ENCODE measurements around the gene MBD3L2B. TPM values are rescaled to one million over a fixed set of nuclear protein-coding genes. Genes with fewer than 3 reads are reported as not detected.
"Not testable (repeated sequence)": the region's sequence is repeated elsewhere in the genome, so short reads cannot be mapped to it uniquely, and the experiment has no call there.

Gene MBD3L2B
- total RNA-seq (2014; rRNA removed; shearing (Covaris generic)): not detected in 2 replicates

DNA sequence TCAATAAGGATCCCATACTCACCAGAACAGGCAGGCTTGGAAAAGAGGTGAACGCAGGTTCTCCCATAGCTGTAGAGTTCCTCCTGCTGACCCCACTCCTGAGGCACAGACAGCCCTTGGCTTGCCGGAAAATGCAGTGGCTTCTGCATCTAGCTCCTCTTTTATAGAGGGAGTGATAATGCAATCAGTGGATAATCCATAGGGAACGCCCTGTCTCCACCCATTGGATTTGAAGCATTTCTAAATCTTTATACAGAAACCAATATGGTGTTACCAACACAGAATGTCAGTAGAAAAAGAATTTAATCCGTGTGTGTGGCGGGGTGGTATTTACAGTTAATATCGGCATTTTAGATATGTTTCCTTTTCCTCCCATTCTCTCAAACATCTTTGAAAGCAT, at the start of gene MBD3L2B:
Gene MBD3L2B, minus strand, starts transcription at position 101 of the 400 bp plus-strand sequence. Its CDS starts 34 bp downstream, at position 67.
- not testable (repeated sequence) for DNase-seq (ENCODE audit: low read depth)

DNA sequence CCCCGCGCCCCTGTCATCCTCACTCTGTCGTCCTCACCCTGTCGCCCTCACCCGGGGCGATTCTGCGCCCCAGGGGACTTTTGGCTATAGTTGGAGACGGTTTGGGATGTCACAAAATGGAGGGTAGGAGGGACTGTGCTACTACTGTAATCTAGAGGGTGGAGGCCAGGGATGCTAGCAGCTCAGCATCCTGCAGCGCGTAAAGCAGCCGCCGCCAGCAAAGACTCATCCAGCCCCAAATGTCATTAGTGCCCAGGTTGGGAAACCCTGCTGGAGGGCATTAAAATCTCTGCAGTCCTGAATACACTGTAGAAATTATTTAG, 48.6 kb upstream of the MBD3L2B start:
- no peak for DNase-seq (ENCODE audit: low read depth)

DNA sequence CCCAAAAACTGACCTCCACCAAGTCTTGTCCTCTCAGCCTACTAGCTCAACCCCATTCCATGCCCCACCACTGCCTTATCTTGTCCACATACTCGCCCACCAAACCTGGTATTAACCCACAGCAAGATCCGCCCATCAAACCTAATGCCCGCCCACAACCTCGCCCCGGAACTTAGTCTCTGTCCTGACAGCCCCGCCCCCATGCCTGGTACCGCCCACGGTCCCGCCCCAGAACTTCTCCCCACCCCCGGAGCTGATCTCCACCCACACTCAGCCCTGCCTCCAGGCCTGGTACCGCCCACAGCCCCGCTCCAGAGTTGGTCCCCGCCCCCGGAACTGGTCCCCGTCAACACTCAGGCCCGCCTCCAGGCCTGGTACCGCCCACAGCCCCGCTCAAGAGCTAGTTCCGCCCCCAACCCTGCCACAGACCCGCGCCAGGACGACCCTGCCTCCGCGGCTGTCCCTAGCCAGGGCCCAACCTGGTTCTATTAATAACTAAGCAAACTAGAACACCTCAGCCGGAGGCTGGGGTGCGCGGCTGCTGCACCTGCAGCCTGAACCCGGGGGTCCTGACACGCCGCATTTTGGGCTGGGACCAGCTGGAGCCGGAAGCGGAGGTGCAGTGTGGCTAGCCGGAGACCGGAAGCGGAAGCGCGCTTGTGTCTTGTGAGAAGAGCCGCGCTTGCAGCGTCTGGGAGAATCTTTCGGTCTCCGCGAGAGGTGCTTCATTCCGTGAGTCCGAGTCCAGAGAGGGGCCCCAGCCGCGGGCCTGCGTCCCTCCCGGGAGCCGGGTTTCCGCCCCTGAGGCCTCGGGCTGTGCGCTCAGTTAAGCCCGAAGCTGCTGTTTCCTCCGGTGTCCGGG, 48.0 kb upstream of the MBD3L2B start, which contains the start of gene ZNF557:
Gene ZNF557, plus strand, starts transcription at position 662 of the 862 bp plus-strand sequence. CDS start 5,372 bp downstream, outside the sequence.
- peak; percentile 99 for DNase-seq (ENCODE audit: low read depth)

DNA sequence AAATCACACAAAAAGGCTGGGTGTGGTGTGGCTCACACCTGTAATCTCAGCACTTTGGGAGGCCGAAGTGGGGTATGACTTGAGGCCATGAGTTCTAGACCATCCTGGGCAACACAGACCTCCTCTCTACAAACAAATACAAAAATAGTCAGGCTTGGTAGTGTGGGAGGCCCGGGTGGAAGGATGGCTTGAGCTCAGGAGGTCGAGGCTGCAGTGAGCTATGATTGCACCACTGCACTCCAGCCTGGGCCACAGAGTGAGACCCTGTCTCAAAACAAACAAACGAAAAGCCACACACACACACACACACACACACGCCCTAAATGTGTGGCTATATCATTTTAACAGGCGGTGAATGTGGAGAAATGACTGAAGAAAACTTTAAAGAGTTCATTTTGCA, 47.4 kb upstream of the MBD3L2B start:
- no peak for DNase-seq (ENCODE audit: low read depth)

- no peak for DNase-seq (ENCODE audit: low read depth)
Measured at GRCh38 chr19:7067716-7068115, 46.5 kb upstream of the MBD3L2B start.

- peak; percentile 63 for DNase-seq (ENCODE audit: low read depth)
Measured at GRCh38 chr19:7067122-7067521, 45.9 kb upstream of the MBD3L2B start.

DNA sequence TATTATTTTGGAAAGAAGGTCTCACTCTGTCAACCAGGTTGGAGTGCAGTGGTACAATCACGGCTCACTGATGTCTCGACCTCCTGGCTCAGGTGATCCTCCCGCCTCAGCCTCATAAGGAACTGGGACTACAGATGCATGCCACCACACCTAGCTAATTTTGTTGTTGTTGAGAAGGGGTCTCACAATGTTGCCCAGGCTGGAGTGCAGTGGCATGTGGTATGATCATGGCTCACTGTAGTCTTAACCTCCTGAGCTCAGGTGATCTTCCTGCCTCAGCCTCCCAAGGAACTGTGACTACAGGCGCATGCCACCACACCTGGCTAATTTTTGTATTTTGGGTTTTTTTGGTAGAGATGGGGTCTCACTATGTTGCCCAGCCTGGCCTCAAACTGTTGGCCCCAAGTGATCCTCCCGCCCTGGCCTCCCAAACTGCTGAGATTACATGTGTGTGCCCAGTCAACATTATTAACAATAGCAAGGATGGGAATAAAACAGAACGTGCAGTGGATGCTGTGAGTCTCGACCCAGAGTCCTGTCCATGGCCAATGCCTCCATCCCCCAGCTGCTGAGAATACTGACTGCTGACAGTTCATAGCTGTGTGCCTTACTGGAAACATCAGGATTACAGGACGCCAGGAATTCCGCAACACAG, 42.7 kb upstream of the MBD3L2B start:
- DNase-seq (ENCODE audit: low read depth): no peak

- DNase-seq (ENCODE audit: low read depth): no peak
Measured at GRCh38 chr19:7063339-7063738, 42.1 kb upstream of the MBD3L2B start.

DNA sequence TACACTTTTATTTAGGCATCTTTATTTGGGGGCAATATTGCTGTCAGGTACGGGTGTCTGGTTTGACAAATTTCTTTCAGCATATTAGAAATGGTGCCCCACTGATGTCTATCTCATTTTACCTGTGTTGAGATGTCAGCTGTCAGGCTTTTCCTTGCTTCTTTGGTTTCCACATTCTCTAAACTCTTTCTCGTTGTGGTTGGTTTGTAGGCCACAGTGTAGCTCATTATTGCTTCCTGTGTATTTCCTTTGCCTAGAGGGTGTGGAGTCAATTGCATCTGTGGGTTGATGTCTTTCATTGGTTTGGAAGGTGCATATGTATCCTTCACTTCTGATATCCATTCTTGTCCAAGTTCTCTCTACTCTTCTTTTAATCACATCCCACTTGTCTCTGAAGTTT, 38.7 kb upstream of the MBD3L2B start:
- not testable (repeated sequence) for DNase-seq (ENCODE audit: low read depth)

DNA sequence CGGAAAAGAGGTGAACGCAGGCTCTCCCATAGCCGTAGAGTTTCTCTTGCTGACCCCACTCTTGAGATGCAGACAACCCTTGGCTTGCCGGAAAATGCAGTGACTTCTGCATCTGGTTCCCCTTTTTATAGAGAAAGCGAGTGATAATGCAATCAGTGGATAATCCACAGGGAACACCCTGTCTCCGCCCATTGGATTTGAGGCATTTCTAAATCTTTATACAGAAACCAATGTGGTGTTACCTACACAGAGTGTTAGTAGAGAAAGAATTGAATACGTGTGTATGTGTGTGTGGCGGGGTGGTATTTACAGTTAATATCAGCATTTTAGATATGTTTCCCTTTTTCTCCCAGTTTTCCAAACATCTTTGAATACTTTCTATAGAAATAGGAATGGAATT, 37.3 kb upstream of the MBD3L2B start, which contains the start of gene MBD3L3:
Gene MBD3L3, minus strand, starts transcription at position 101 of the 400 bp plus-strand sequence. Its CDS starts 71 bp downstream, at position 30.
- DNase-seq (ENCODE audit: low read depth): not testable (repeated sequence)

DNA sequence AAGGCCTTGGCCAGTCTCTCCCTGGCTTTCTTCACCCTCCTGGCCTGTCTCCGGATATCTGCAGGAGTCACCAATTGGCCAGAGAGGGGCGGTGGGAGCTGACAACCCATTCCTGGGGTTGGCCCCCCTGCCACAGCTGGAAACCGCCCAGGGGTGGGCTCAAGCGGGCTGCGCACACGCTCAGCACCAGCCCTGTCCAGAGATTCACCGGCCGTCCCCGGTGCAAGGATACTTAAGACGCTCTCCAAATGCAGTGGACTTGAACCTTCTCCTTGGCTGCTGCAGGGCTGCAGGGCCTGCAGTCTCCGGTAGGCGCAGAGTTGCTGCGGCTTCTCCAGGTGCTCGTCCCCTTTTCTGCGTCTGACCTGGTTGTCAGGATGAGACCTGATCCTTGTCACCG, 35.1 kb upstream of the MBD3L2B start:
- DNase-seq (ENCODE audit: low read depth): not testable (repeated sequence)

DNA sequence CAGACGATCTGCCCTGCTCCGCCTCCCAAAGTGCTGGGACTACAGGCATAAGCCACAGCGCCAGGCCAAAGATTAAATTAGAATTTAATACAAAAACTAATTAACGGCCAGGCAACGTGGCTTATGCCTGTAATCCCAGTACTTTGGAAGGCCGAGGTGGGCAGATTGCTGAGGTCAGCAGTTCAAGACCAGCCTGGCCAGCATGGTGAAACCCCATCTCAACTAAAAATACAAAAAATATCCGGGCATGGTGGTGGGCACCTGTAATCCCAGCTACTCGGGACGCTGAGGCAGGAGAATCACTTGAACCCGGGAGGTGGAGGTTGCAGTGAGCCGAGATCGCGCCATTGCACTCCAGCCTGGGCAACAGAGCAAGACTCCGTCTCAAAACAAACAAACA, 34.4 kb upstream of the MBD3L2B start:
- not testable (repeated sequence) for DNase-seq (ENCODE audit: low read depth)

DNA sequence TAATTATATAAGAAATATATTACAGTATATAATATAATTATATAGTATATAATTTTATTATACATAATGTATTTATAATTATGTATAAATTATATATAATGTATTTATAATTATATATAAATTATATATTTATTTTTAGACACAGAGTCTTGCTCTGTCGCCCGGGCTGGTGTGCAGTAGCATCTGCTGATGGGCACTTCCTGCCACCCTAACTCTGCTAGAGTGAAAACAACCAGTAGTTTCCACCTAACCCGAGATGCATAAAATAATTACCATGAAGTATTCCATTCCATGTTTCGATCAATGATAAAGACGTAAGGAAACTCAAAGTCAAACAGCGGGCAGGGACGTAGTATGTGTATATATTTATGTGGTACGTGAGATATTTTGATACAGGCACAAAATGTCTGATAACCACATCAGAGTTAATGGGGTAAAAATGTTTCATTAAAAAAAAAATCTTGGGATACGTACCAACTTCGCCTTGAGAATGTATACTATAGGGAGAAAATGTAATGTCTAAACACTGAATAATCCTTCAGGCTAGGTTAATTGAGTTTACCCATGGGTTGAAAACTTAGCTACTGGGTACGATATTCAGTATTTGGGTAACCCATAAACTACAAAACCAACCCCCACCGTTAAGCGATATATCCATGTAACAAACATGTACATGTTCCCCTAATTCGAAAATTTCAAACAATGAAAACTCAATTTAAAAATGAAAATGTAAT, 33.6 kb upstream of the MBD3L2B start:
- DNase-seq (ENCODE audit: low read depth): not testable (repeated sequence)

- DNase-seq (ENCODE audit: low read depth): not testable (repeated sequence)
Measured at GRCh38 chr19:7052896-7053295, 31.7 kb upstream of the MBD3L2B start.

DNA sequence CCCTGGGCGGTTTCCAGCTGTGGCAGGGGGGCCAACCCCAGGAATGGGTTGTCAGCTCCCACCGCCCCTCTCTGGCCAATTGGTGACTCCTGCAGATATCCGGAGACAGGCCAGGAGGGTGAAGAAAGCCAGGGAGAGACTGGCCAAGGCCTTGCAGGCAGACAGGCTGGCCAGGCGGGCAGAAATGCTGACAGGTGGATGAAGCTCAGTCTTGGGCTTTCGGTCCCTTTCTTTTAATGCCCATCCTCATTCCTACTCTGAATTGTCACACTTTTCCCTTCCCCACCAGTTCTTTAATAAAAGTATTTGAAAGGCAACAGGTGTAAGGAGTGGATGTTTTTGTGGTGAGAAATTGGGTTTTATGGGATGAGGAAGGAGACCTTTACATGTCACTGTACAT, 30.2 kb upstream of the MBD3L2B start:
- DNase-seq (ENCODE audit: low read depth): not testable (repeated sequence)

GRCh38 chr19:7049021-7049420, 27.8 kb upstream of the MBD3L2B start, which contains the start of gene MBD3L2:
Gene MBD3L2 (plus strand): TSS chr19:7049321. CDS start chr19:7049374, 53 bp downstream.
- DNase-seq (ENCODE audit: low read depth): not testable (repeated sequence)

DNA sequence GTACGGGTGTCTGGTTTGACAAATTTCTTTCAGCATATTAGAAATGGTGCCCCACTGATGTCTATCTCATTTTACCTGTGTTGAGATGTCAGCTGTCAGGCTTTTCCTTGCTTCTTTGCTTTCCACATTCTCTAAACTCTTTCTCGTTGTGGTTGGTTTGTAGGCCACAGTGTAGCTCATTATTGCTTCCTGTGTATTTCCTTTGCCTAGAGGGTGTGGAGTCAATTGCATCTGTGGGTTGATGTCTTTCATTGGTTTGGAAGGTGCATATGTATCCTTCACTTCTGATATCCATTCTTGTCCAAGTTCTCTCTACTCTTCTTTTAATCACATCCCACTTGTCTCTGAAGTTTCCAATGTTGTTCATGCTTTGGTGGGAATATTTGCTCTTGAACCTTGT, 20.3 kb upstream of the MBD3L2B start:
- not testable (repeated sequence) for DNase-seq (ENCODE audit: low read depth)

DNA sequence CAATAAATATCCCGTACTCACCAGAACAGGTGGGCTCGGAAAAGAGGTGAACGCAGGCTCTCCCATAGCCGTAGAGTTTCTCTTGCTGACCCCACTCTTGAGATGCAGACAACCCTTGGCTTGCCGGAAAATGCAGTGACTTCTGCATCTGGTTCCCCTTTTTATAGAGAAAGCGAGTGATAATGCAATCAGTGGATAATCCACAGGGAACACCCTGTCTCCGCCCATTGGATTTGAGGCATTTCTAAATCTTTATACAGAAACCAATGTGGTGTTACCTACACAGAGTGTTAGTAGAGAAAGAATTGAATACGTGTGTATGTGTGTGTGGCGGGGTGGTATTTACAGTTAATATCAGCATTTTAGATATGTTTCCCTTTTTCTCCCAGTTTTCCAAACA, 18.8 kb upstream of the MBD3L2B start, which contains the start of gene MBD3L4:
Gene MBD3L4, minus strand, starts transcription at position 101 of the 400 bp plus-strand sequence. Its CDS starts 35 bp downstream, at position 66.
- DNase-seq (ENCODE audit: low read depth): not testable (repeated sequence)

DNA sequence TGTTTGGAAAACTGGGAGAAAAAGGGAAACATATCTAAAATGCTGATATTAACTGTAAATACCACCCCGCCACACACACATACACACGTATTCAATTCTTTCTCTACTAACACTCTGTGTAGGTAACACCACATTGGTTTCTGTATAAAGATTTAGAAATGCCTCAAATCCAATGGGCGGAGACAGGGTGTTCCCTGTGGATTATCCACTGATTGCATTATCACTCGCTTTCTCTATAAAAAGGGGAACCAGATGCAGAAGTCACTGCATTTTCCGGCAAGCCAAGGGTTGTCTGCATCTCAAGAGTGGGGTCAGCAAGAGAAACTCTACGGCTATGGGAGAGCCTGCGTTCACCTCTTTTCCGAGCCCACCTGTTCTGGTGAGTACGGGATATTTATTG, 9.0 kb upstream of the MBD3L2B start, which contains the start of gene MBD3L5:
Gene MBD3L5, plus strand, starts transcription at position 301 of the 400 bp plus-strand sequence. Its CDS starts 34 bp downstream, at position 335.
- not testable (repeated sequence) for DNase-seq (ENCODE audit: low read depth)

DNA sequence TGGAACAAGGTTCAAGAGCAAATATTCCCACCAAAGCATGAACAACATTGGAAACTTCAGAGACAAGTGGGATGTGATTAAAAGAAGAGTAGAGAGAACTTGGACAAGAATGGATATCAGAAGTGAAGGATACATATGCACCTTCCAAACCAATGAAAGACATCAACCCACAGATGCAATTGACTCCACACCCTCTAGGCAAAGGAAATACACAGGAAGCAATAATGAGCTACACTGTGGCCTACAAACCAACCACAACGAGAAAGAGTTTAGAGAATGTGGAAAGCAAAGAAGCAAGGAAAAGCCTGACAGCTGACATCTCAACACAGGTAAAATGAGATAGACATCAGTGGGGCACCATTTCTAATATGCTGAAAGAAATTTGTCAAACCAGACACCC, 7.6 kb upstream of the MBD3L2B start:
- not testable (repeated sequence) for DNase-seq (ENCODE audit: low read depth)

DNA sequence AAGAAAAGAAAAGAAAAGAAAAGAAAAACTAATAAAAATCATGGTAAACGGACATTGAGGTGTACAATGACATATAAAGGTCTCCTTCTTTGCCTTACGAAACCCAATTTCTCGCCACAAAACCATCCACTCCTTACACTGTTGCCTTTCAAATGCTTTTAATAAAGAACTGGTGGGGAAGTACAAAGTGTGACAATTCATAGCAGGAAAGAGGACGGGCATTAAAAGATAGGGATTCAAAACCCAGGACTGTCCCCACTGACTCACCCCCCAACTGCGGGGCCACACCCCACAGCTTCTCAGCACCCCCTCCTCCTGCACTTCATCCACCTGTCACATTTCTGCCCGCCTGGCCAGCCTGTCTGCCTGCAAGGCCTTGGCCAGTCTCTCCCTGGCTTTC, 2.4 kb downstream of the MBD3L2B start:
- DNase-seq (ENCODE audit: low read depth): no peak

- peak; percentile 93 for DNase-seq (ENCODE audit: low read depth)
Measured at GRCh38 chr19:7013678-7014077, 7.6 kb downstream of the MBD3L2B start.
